Right renal pelvis (tissue), 4 donors: ENCODE data around the gene PAN3. TPM values are rescaled to one million over a fixed set of nuclear protein-coding genes. Genes with fewer than 3 reads are reported as not detected.

Experiments used
- DNase-seq, 4 donors: peaks; one replicate each; pipeline ENCODE4 v3.0.0-alpha.2; 2013; ENCODE audit warnings: low read depth in 4 of 4, low spot score in 3 of 4, missing footprints in 1 of 4
- polyA plus RNA-seq, 4 donors: library from polyadenylated mRNA; unstranded; fragments of 120-200 nt; gene quantifications; one replicate each; pipeline ENCODE4 v1.2.1, GENCODE V29; 2013; ENCODE audit not compliant: insufficient read length in 4 of 4

PAN3 gene
- polyA plus RNA-seq, 4 donors, result 48.6 to 61.0 (median 54.4) TPM

- DNase-seq, result no peak
Observed at GRCh38 chr13:28286263-28286662, 147.9 kb downstream of the PAN3 start.

DNA sequence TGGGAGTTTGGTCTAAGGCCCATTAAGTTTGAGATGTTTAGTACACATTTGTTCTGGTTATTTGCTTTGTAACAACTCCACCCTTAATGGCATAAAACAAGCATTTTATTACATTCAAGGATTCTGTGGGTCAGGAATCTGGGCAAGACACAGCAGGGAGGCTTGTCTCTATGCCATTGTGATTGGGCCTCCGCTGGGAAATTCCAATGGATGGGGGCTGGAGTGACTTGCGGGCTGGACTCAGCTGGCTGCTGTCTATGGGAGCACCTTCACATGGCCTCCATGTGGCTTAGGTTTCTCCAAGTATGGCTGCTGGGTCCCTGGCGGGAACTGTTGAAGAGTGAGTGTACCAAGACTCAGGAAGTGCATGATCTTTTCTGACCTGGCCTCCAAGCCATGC, 159.0 kb downstream of the PAN3 start:
- DNase-seq, result peak in 1 of 4 donors; percentile 12

- no peak for DNase-seq
Observed at GRCh38 chr13:28299916-28300315, 161.6 kb downstream of the PAN3 start.

DNA sequence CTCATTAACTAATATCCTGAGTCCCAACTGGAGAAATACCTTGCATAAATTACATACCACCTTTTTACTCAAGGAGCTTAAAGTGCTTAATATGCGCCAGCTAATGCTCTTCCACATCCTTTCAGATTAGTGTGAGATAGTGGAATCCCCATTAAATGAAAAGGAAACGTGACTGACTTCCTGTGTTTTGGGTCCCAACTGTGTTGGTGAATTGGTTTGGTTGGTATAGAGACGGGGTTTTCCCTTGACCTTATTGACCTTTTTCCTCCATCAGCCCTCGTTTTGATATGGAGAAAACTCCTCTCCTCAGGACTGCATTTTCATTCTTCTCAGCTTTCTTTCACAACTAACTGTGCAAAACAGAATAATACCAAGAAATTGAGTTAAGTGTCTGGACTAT, 163.5 kb downstream of the PAN3 start:
- DNase-seq, result no peak

DNA sequence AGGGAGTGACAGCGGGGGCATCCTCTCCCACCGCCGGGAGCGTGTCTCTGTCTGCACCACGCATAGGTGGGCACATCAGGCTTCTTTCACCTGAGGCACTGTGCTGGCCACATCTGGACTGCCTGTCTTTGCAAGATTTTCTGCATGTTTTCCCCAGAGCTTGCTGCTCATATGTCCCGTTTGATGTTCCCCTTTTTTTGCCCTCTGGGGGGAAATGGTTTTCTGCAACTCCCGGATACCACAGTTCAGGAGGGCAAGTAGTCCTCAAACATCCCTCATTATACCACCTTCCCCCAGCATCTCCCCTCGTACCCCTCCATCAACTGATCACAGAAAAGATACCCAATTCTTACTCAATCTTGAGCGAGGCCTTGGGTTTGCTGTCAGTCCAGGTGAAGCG, 168.0 kb downstream of the PAN3 start:
- DNase-seq, result no peak

DNA sequence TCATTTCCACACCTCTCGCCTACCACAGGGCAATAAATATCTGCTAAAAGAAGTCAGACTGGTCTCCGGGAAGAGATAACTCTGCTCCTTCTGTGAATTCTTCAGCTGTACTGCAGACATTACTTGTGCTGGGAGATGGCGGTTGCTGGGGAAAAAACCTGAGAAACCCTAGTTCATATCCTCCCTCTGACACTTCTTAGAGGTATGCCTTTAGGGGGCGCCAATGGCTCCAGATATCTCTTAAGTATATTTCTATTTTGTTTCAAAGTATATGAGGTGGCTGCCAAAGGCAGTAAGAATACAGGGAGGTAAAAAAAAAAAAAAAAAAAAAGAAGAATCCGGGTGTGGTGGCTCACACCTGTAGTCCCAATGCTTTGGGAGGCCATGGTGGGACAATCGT, 175.2 kb downstream of the PAN3 start:
- no peak for DNase-seq

GRCh38 chr13:28314879-28315278, 176.5 kb downstream of the PAN3 start:
- DNase-seq, result no peak

GRCh38 chr13:28316129-28316528, 177.8 kb downstream of the PAN3 start:
- DNase-seq, result no peak

DNA sequence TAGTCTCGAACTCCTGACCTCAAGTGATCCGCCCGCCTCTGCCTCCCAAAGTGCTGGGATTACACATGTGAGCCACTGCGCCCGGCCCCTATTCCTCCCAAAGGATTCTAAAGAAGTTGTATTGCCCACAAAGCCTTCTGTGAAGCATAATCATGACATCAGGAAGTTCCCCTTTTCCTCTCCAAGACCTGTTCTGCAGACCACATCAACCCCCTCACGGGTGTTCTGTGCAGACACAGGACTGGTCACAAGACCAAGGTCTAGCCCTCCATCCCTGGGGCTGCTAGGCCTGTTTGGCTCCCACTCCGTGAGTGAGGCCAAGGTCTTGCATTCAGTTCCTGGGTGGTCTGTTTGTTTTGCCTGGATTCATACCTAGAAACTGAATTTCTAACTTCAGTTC, 178.5 kb downstream of the PAN3 start:
- DNase-seq, result no peak

DNA sequence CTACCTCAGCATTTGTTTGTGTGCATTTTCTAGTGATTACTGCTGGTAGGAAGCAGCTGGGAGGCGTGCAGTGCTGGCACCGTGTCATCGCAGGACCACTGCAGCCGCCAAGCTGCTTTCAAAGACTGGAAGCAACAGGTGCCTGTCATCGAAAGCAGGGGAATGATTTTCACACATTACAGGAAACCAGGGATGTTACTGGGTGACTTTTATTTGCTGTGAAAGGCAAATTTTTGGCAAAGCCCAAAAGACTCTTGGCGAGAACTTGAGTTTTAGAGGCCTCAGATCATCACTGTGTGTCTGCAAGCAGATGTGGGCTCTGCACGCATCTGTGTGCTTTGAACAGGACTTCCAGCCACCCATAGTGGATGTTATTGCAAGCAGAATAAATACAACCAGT, 180.2 kb downstream of the PAN3 start:
- no peak for DNase-seq

DNA sequence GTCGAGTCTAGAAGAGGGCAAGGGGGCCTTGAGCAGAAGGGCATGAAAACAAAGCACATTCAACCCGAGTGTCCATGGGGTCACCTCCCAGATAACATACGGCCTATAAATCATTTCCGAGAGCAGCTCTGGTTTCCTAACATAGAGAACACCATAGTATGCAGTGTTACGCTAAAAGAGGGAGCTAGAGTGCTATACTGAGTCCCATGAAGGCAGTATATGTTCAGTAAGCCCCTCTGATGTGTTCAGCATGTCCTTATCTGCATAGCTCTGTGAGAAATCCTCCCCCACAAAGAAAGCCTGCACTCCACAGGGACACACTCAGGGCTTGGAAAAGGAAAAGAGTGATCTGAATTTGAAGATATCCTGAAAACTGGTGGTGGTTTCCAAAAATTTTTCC, 181.2 kb downstream of the PAN3 start:
- DNase-seq, result no peak

DNA sequence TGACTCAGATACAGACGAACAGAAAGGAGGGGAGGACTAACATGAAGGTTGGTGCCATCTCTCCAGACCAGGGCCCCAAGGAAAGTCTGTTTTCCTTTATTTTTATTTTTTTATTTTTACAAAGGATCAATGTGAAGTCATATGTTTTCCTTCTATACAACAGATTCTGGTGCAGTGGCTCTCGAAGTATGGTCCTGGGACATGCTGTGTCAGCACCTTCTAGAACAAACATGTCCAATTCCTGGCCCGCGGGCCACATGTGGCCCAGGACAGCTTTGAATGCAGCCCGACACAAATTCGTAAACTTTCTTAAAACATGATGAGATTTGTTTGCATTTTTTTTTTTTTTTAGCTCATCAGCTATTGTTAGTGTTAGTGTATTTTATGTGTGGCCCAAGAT, 181.9 kb downstream of the PAN3 start:
- DNase-seq, result no peak

DNA sequence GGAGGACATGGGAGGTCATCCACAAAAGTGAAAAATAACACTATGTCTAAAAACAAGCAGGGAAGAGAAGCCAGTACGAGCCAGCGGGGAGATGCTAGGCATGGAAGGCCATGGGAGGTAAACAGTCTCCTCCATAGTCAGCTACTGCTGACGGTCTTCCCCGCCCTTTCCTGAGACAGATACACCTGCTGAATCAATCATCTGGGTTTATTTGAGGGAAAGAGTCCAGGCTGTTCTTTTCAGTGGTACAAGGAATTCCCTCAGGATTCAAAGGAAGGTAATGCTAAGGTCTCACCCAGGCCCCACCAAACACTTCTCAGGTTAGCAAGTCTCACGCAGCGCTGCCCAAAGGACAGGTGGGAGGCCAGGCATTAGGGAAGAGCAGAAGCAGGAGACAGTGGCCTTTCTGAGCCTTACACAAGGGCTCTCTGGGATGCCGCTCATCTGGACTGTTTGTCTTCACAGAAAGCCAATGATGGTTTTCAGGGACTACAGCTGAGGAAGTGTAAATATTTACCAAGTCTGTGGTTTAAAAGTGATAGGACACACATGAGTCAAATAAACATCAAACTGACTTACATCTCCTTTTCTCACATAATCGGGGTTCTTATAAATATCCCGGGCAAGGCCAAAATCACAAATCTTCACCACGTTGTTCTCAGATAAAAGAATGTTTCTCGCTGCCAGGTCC, 182.7 kb downstream of the PAN3 start:
- DNase-seq, result no peak

DNA sequence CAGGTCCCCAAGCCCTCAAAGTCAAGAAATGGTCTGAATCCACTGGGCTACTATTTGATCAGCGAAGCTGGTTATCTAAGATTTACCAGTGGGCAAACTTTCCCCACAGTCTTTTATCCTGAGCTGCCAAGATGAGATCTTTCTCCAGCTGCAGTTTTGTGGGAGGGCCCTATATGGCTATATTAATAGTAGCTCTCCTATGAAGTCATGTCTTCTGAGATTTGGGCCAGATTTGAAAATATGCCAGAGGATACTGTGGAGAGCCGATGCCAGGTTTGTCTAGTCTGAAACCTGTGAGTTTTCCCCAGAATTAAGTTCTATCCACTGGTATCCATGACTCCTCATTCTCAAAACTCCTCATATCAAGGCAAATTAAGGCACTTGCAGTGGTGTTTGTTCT, 183.4 kb downstream of the PAN3 start:
- no peak for DNase-seq

DNA sequence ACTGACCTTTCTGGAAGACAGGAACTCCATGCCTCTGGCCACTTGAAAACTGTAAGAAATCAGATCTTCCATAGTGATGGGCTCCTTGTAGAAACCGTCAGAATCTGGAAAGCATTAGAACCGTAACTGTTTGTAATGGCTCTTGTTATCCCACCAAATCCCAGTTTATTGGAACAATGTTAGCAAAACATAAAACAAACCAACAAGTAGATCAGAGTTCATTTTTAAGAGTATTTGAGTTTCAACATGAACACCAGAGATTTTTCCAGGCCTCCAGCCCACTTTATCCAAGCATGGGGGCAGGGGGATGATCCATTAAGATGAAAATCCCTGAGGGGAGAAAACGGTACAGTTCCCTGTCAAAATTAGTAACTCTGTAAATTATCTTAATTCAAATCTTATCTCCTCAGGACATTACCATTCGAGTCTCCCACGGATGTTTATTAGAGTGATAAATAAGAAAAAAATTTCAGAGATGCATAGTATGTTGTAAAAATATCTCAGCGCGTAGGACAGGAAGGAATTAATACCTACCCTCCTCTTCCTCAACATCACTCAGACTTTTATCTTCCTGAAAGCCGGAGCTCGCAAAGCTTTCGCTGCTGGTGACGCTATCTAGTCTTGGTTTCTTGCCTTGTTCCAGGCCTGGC, 184.0 kb downstream of the PAN3 start:
- no peak for DNase-seq

DNA sequence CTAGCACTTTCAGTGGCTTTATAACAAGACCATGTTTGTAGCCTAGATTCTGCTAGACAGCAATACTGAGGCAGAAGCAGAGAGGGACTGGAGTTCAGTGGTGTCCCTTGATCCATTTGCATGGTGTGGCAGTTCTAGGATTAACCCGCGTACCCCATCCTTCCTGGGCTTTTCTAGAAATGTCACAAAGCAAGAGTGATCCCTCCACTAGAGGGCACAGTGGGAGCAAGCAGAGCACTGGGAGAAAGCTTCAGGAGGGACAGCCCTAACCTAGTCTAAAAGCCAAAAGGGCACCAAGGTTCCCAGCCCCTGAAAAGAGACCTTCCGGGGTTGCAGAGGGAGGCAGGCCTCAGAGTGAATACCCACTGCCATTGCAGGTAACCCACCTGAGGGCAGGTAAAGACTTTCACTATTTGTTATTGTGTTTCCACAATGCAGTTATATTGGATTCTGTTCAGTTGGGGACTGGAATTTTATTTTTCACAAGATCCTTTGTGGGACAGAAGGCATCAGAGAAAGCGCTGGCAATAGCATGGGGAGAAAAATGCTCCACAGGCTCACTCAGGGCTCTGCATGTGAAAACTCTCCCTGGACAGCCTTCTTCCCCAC, 185.9 kb downstream of the PAN3 start:
- DNase-seq, result no peak

GRCh38 chr13:28325022-28325421, 186.7 kb downstream of the PAN3 start:
- no peak for DNase-seq

DNA sequence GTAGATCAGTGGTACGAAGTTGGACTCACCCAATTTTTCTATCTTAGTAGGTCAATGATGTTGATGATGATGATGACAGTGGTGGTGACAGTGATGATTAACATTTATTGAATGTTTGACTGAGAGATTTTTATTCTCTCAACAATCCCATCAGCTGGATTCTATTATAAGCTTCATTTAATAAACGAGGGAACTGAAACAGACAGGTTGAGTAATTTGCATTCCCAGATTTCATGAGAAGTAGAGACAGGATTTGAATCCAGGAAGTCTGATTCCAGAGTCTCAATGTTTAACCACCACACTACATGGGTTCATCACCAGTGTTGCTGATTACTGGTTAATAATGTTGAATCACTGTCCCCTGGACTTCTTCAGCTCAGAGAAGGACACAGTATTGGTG, 187.7 kb downstream of the PAN3 start:
- DNase-seq, result no peak

DNA sequence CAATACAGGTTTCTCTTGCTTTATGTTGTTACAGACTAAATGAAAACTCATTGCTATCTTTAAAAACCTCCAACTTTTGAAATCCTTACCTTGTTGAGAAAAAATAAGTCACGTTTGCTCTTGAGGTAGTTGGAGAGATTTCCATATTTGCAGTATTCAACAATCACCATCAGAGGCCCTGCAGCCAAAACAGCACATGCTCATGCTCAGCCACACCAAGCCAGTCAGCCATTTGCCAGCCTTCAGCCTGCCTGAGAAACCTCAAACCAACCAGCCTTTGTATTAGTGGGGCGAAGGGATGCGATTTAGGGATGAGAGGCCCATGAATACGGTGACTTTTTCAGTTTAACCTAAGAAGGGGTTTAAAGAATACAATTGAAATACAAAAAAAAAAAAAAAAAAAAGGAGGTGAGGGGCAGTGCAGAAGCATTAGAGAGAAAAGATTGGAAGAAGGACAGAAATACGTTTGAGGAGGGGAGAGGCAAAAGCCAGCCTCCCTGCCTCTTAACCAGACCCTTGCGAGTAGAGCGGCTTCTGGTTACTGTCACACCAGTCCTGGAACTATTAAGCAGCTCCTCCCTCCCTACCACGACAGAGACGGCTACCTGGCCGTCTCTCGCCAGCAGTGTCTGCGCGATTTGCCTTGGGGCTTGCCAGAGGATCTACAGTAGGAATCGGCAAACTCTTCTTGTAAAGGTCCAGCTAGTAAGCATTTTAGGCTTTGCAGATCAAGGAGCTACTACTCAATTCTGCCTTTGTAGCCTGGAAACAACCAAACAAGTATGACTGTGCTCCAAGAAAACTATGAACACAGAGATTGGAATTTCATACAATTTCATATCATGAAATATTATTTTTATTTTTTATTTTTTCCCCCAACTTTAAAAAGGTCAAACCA, 189.3 kb downstream of the PAN3 start:
- DNase-seq, result no peak

GRCh38 chr13:28328271-28328607, 189.9 kb downstream of the PAN3 start:
- no peak for DNase-seq

DNA sequence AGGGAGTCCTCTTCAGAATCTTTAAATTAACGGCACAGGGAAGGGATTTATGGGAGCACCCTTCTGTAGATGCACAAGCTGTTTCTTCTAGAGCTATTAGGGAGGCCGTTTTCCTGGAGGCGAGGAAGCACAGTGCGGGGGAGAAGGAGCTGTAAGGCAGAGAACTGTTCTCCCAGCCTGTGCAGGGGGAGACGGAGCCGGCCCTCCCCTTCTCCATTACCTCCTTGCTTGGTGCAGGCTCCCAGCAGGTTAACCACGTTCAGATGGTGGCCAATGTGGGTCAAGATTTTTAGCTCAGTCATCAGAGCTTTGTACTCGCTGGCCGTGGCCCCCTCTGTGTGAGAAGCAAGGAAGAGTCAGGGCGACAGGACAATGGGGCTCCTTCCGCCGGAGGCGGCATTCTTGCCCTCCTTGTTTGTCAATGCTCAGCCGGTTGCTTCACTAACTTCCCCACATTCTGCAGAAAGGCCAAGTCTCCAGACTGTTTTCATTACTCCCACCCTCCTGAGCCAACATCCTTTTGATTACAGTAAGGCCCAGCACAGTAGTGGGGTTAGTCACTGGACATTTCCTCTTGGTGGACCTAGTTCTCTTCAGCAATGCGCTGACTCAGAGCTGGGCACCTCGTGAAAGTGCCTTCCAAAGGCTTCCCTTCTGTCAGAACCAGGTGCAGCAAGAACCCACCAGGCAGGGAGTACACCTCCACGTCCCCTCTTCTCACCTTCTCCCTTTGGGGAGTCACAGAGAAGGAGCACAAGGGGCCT, 191.2 kb downstream of the PAN3 start:
- no peak for DNase-seq
